KMS-11 (cell line): ENCODE measurements around the gene CD22.

Experiments
- H2AFZ ChIP-seq: fragments of 200-600 bp; sonication (generic); 2 replicates; pipeline ENCODE4 v1.6.1; 2016; ENCODE audit warnings: antibody characterized with exemption, mixed run types, low read depth
- H3K27ac ChIP-seq: fragments of 200-600 bp; sonication (generic); 2 replicates; pipeline ENCODE4 v1.6.1; 2016; ENCODE audit warnings: mild to moderate bottlenecking, mixed run types
- H3K27me3 ChIP-seq: fragments of 200-600 bp; sonication (generic); 2 replicates; pipeline ENCODE4 v1.6.1; 2017; ENCODE audit warnings: mild to moderate bottlenecking, low read depth, mixed run types, moderate library complexity; ENCODE audit not compliant: insufficient read depth
- H3K36me3 ChIP-seq: fragments of 200-600 bp; sonication (generic); 2 replicates; pipeline ENCODE4 v1.6.1; 2017; ENCODE audit warnings: mild to moderate bottlenecking, mixed run types; ENCODE audit not compliant: insufficient read depth
- H3K4me1 ChIP-seq: fragments of 200-600 bp; sonication (generic); 2 replicates; pipeline ENCODE4 v1.6.1; 2016; ENCODE audit warnings: mild to moderate bottlenecking, low read depth, mixed run types; ENCODE audit not compliant: poor library complexity, severe bottlenecking
- H3K4me2 ChIP-seq: fragments of 200-600 bp; sonication (generic); 2 replicates; pipeline ENCODE4 v1.7.0; 2016; ENCODE audit warnings: mild to moderate bottlenecking, mixed run types
- H3K4me3 ChIP-seq: fragments of 200-600 bp; sonication (generic); IDR thresholded peaks from 2 replicates; pipeline ENCODE4 v1.6.1; 2017; ENCODE audit warnings: low read depth, low read length, mixed read lengths; ENCODE audit not compliant: insufficient read depth
- H3K79me2 ChIP-seq: fragments of 200-600 bp; sonication (generic); 2 replicates; pipeline ENCODE4 v1.6.1; 2016; ENCODE audit warnings: low read depth, mixed run types; ENCODE audit not compliant: insufficient read depth
- H3K9ac ChIP-seq: fragments of 200-600 bp; sonication (generic); 2 replicates; pipeline ENCODE4 v1.6.1; 2016; ENCODE audit warnings: mild to moderate bottlenecking, mixed run types
- H4K20me1 ChIP-seq: fragments of 200-600 bp; sonication (generic); 2 replicates; pipeline ENCODE4 v1.6.1; 2016; ENCODE audit warnings: mild to moderate bottlenecking, mixed run types; ENCODE audit not compliant: insufficient read depth
- TF ChIP-seq, protein P1 (sequence below): fragments of 200-600 bp; sonication (generic); conservative IDR thresholded peaks from 2 replicates; pipeline ENCODE4 v1.6.1; 2017; ENCODE audit warnings: low read depth, mild to moderate bottlenecking, antibody characterized with exemption, low read length, moderate library complexity, mixed read lengths

CD22 gene

GRCh38 chr19:35360880-35361420, 32.0 kb downstream of the CD22 start:
- no peaks in the 10 kb centered on the region for H3K79me2 ChIP-seq
- H3K9ac ChIP-seq: no peak overlapping the region
- no peaks in the 10 kb centered on the region for H3K4me1 ChIP-seq
- H4K20me1 ChIP-seq: no peaks in the 10 kb centered on the region
- no peak overlapping the region for H3K4me3 ChIP-seq
- TF ChIP-seq, protein P1, sequence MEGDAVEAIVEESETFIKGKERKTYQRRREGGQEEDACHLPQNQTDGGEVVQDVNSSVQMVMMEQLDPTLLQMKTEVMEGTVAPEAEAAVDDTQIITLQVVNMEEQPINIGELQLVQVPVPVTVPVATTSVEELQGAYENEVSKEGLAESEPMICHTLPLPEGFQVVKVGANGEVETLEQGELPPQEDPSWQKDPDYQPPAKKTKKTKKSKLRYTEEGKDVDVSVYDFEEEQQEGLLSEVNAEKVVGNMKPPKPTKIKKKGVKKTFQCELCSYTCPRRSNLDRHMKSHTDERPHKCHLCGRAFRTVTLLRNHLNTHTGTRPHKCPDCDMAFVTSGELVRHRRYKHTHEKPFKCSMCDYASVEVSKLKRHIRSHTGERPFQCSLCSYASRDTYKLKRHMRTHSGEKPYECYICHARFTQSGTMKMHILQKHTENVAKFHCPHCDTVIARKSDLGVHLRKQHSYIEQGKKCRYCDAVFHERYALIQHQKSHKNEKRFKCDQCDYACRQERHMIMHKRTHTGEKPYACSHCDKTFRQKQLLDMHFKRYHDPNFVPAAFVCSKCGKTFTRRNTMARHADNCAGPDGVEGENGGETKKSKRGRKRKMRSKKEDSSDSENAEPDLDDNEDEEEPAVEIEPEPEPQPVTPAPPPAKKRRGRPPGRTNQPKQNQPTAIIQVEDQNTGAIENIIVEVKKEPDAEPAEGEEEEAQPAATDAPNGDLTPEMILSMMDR: no peak
- no peak overlapping the region for H2AFZ ChIP-seq
- no peaks in the 10 kb centered on the region for H3K36me3 ChIP-seq
- peaks cover 4% of the 10 kb centered on the region; the same call in 1 of the 2 replicates for H3K27me3 ChIP-seq
- H3K4me2 ChIP-seq: no peak overlapping the region
- H3K27ac ChIP-seq: no peak overlapping the region

- Histone ChIP-seq H3K79me2 (no peaks in the 10 kb centered on the region), H3K27me3 (peaks cover 4% of the 10 kb centered on the region; the same call in 1 of the 2 replicates)
- TF ChIP-seq, protein P1: no peak
Measured at GRCh38 chr19:35362261-35363000, 33.4 kb downstream of the CD22 start.

GRCh38 chr19:35363001-35363590, 34.1 kb downstream of the CD22 start:
- H3K27ac ChIP-seq: no peak overlapping the region
- no peak overlapping the region for H3K9ac ChIP-seq
- no peak overlapping the region for H3K4me3 ChIP-seq
- H3K36me3 ChIP-seq: no peaks in the 10 kb centered on the region
- H4K20me1 ChIP-seq: no peaks in the 10 kb centered on the region
- TF ChIP-seq, protein P1: no peak
- no peak overlapping the region for H2AFZ ChIP-seq
- no peaks in the 10 kb centered on the region for H3K4me1 ChIP-seq
- peaks cover 2% of the 10 kb centered on the region; the same call in 1 of the 2 replicates for H3K27me3 ChIP-seq
- no peak overlapping the region for H3K4me2 ChIP-seq
- H3K79me2 ChIP-seq: no peaks in the 10 kb centered on the region

More at GRCh38 chr19:35362261-35363000, 33.4 kb downstream of the CD22 start:
- Histone ChIP-seq H3K4me1 (no peaks in the 10 kb centered on the region), H3K9ac (no peak overlapping the region), H3K36me3 (no peaks in the 10 kb centered on the region), H2AFZ (no peak overlapping the region), H3K4me2 (no peak overlapping the region), H3K4me3 (no peak overlapping the region), H3K27ac (no peak overlapping the region), H4K20me1 (no peaks in the 10 kb centered on the region)

DNA sequence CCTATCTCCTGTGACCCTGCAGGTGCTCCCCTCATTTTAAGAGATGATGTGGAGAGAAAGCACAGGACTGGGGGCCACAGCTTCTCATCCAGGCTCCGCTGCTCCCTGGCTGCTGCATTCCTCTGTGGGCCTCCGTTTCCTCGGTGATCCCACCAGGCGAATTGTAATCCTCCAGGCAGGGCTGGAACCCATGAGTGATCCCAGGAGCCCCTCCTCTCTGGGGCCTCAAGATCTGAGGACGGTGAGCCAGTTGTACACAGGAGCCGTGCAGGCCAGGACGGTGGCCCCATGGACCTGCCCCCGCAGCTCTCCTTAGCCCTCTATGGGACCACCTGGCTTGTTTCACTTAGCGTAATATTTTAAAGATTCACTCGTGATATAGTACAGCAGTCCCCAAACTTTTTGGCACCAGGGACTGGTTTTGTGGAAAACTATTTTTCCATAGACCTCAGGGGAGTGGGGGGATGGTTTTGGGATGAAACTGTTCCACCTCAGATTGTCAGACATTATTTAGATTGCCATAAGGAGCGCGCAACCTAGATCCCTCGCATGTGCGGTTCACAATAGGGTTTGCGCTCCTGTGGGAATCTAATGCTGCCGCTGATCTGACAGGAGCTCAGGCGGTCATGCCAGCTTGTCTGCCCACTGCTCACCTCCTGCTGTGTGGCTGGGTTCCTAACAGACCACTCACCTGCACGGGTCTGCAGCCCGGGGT, 34.9 kb downstream of the CD22 start:
- Histone ChIP-seq H3K36me3 (no peaks in the 10 kb centered on the region), H3K4me1 (no peaks in the 10 kb centered on the region), H3K27ac (no peak overlapping the region), H3K4me2 (no peak overlapping the region), H3K4me3 (no peak overlapping the region), H2AFZ (no peak overlapping the region), H4K20me1 (no peaks in the 10 kb centered on the region), H3K27me3 (no peaks in the 10 kb centered on the region), H3K9ac (no peak overlapping the region), H3K79me2 (no peaks in the 10 kb centered on the region)
- TF ChIP-seq, protein P1: no peak
